ENCODE data around the gene SRCAP.
"Not testable (repeated sequence)": the region's sequence is repeated elsewhere in the genome, so short reads cannot be mapped to it uniquely, and the experiment has no call there.

SRCAP gene

GRCh38 chr16:30692396-30693064, 6.4 kb upstream of the SRCAP start:
- ChIA-PET POLR2A (interaction anchor here (0.7 to 1.2 kb wide), 3 partner anchors 26 to 162 kb away, joined by 3 to 13 read pairs (median 3); no protein-coding TSS in a partner anchor), CTCF (interaction anchor here (0.7 to 5.8 kb wide), 6 partner anchors 8 to 263 kb away, joined by 3 to 43 read pairs (median 6); partner anchors contain the start of genes DCTPP1, FBRS, PRR14 and SEPHS2)
- no peak overlapping the region for H3K27ac ChIP-seq (ENCODE audit: extremely low read depth, low read depth, low read length)
- H3K4me3 ChIP-seq (ENCODE audit: low read depth, low read length), result no peak overlapping the region
- no peaks in the 10 kb centered on the region for H3K9me3 ChIP-seq (ENCODE audit: control insufficient read depth, insufficient read depth, low read depth, low read length)
- no peaks in the 10 kb centered on the region; a peak in 1 of 3 replicates for H3K36me3 ChIP-seq (ENCODE audit: control insufficient read depth in 2 of 2, insufficient read depth in 1 of 2, low read length in 2 of 2)
- TF ChIP-seq ZBTB17 (tag by site-specific recombination; IDR thresholded peaks at IDR 0.05) (peak; percentile 20; the same call in 1 of the 2 replicates), ZNF24 (tag by site-specific recombination; IDR thresholded peaks at IDR 0.05) (no peak), ZNF341 (tag by site-specific recombination; IDR thresholded peaks at IDR 0.05; ENCODE audit: low read depth) (0 out of 2 replicates have a peak, but pooled peaks have one; percentile 8)
- TF ChIP-seq, protein P1, sequence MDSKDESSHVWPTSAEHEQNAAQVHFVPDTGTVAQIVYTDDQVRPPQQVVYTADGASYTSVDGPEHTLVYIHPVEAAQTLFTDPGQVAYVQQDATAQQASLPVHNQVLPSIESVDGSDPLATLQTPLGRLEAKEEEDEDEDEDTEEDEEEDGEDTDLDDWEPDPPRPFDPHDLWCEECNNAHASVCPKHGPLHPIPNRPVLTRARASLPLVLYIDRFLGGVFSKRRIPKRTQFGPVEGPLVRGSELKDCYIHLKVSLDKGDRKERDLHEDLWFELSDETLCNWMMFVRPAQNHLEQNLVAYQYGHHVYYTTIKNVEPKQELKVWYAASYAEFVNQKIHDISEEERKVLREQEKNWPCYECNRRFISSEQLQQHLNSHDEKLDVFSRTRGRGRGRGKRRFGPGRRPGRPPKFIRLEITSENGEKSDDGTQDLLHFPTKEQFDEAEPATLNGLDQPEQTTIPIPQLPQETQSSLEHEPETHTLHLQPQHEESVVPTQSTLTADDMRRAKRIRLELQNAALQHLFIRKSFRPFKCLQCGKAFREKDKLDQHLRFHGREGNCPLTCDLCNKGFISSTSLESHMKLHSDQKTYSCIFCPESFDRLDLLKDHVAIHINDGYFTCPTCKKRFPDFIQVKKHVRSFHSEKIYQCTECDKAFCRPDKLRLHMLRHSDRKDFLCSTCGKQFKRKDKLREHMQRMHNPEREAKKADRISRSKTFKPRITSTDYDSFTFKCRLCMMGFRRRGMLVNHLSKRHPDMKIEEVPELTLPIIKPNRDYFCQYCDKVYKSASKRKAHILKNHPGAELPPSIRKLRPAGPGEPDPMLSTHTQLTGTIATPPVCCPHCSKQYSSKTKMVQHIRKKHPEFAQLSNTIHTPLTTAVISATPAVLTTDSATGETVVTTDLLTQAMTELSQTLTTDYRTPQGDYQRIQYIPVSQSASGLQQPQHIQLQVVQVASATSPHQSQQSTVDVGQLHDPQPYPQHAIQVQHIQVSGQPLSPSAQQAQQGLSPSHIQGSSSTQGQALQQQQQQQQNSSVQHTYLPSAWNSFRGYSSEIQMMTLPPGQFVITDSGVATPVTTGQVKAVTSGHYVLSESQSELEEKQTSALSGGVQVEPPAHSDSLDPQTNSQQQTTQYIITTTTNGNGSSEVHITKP (tag by site-specific recombination; IDR thresholded peaks at IDR 0.05), result peak; percentile 59
- H3K4me1 ChIP-seq (ENCODE audit: control insufficient read depth, insufficient read depth, low read length), result no peaks in the 10 kb centered on the region

DNA sequence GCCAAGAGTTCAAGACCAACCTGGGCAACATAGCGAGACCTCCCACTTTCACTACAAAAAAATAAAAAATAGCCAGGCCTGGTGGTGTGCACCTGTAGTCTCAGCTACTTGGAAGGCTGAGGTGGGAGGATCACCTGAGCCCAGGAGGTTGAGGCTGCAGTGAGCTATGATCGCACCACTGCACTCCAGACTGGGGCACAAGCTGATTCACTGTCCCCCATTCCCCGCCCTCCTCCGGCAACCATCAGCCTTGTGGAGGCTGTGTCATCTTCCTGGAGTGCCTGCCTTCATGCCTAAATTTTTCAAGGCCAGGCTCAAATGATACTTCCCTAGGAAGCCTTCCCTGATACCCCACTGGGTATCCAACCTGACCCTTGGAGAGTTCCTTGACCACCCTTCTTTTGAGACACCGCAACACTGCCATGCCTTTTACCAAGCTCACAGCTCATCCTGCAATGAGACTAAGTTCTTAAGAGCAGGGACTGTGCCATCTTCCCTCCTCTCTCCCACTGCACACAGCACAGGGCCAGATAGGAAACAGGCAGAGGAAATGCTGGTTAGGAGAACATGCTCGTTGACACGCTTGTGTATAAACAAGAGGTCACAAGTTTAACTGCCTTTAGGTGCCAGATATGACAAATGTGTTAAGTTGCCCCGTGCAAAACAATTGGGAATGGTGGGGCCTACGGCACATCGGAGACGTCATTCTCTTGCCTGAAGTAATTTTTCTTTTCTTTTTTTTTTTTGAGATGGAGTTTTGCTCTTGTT, 3.9 kb upstream of the SRCAP start:
- TF ChIP-seq ZNF335 (tag by site-specific recombination; conservative IDR thresholded peaks at IDR 0.05) (peak; percentile 33; the same call in 1 of the 2 replicates), INSM2 (tag by site-specific recombination; IDR thresholded peaks at IDR 0.05) (no peak), ZNF174 (tag by site-specific recombination; IDR thresholded peaks at IDR 0.05) (no peak)
- Histone ChIP-seq H3K4me1 (ENCODE audit: control insufficient read depth, insufficient read depth, low read length) (no peaks in the 10 kb centered on the region), H3K4me3 (ENCODE audit: low read depth, low read length) (no peak overlapping the region), H3K36me3 (ENCODE audit: control insufficient read depth in 2 of 2, insufficient read depth in 1 of 2, low read length in 2 of 2) (peaks cover 0 to 4% of the 10 kb centered on the region in 2 experiments; a peak in 1 of 3 replicates), H3K9me3 (ENCODE audit: control insufficient read depth, insufficient read depth, low read depth, low read length) (no peaks in the 10 kb centered on the region), H3K27ac (ENCODE audit: extremely low read depth, low read depth, low read length) (no peak overlapping the region)
- POLR2A ChIA-PET, result interaction anchor here (0.6 to 2.2 kb wide), 6 partner anchors 11 to 189 kb away, joined by 3 to 8 read pairs (median 5); partner anchors contain the start of gene PHKG2
- CTCF ChIA-PET, result interaction anchor here (0.6 to 5.8 kb wide), 16 partner anchors 10 to 625 kb away, joined by 3 to 43 read pairs (median 4); partner anchors contain the start of genes FBRS, PHKG2, PRR14 and ZNF689

GRCh38 chr16:30696646-30697045, 2.3 kb upstream of the SRCAP start:
- H3K4me3 ChIP-seq (ENCODE audit: low read depth, low read length); H3K4me1 ChIP-seq (ENCODE audit: control insufficient read depth, insufficient read depth, low read length); H3K9me3 ChIP-seq (ENCODE audit: control insufficient read depth, insufficient read depth, low read depth, low read length); H3K27ac ChIP-seq (ENCODE audit: extremely low read depth, low read depth, low read length): not testable (repeated sequence)
- CTCF ChIA-PET, result interaction anchor here (0.6 to 5.8 kb wide), 14 partner anchors 8 to 272 kb away, joined by 3 to 43 read pairs (median 3); partner anchors contain the start of gene FBRS
- POLR2A ChIA-PET, result interaction anchor here (1.0 to 3.6 kb wide), 8 partner anchors 8 to 302 kb away, joined by 3 to 29 read pairs (median 4); partner anchors contain the start of genes FBRS, PRR14 and ZNF48
- H3K36me3 ChIP-seq (ENCODE audit: control insufficient read depth in 2 of 2, insufficient read depth in 1 of 2, low read length in 2 of 2), result peaks cover 4 to 20% of the 10 kb centered on the region in 2 experiments; a peak in 2 of 3 replicates

All from HEK293 (cell line).